Measurements from ENCODE around the gene CARHSP1.

GRCh38 chr16:8818504-8819270 lies 50.1 kb downstream of the CARHSP1 start:
- TF ChIP-seq CTCF (optimal IDR thresholded peaks at IDR 0.05 in 1 of 3, IDR thresholded peaks at IDR 0.05 in 1 of 3, conservative IDR thresholded peaks at IDR 0.05 in 1 of 3; ENCODE audit: extremely low read depth in 1 of 3, insufficient read depth in 2 of 3, low read length in 3 of 3): no peak
- TF ChIP-seq EZH2 (IDR thresholded peaks at IDR 0.05; ENCODE audit: low read length): no peak
